Jurkat, Clone E6-1 (cell line): Measurements from ENCODE around the gene PIM3.

ENCODE experiments used
- DNase-seq: peaks from one replicate; pipeline ENCODE4 v3.0.0-alpha.2; 2011; ENCODE audit warnings: low read depth, low spot score
- H3K4me3 ChIP-seq: 2 replicates; pipeline ENCODE4 v1.5.1; 2011; ENCODE audit warnings: mild to moderate bottlenecking, low read length, control low read depth, moderate library complexity

PIM3 gene

DNA sequence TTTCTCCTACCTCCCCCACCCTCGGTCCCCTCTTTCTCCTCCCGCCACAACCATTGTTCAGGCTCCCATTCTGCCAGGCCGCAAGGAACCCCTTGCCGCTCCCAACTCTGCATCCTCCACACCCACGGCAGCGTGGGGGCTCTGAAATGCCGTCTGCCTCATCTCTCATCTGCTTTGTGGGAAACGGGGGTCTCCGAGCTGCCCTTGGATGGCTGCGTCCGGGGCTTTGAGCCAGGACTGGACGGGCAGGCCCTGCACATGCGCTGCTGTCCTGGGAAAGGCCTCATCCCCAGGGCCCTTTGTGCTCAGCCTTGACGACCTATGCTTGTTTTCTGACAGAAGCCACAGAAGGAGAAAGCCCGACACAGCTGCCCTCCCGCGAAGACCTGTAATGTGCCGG, 33.7 kb upstream of the PIM3 start:
- no peak for DNase-seq
- no peak overlapping the region for H3K4me3 ChIP-seq

DNA sequence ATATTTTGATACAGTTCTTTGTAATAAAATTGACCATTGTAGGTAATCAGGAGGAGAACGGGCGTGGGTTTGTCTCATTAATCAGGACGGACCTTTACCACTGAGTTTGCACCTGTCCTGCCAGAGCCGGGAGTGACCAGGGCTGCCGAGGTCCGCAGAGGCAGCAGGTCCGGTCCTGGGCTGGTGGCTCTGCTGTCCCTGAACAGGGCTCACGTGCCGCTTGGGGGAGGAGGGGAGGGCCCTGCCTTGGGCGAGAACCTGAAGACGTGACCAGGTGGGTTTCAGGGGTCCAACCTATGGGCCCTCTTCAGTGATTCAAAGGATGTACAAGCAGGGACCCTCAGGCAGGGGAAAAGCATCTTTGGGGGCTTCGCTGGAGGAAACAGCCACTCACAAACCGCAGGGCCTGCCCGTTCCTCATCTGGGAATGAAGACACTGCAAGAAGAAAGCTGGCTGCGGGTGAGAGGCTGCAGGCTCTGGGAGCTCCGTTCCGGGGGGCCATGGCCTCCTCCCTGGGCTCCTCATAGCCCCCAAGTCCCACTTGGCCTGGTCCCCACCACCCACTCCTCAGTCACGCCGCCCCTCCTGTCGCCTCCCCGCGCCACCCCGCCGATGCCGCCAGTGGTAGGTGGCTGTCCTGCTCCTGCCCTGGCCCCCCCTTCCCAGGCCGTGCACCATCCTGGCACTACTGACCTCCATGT, 32.9 kb upstream of the PIM3 start:
- H3K4me3 ChIP-seq = no peak overlapping the region

DNA sequence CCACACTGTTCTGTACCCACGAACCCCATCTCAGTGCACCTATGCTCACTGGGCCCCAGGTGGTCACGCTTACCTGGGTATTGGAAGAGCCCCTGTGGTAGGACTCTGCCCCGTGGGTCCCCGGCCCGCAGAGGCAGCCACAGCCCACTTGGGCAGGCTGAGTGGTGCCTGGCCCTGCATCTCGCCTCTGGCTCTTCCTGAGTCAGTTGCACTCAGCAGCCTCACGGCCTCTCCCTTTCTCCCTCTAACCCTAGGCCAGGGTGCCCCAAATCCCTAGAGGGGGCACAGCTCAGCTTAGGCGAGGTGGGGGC, 32.4 kb upstream of the PIM3 start:
- DNase-seq = no peak
- H3K4me3 ChIP-seq = no peak overlapping the region

More for the DNA sequence above, 32.9 kb upstream of the PIM3 start:
- DNase-seq = no peak

DNA sequence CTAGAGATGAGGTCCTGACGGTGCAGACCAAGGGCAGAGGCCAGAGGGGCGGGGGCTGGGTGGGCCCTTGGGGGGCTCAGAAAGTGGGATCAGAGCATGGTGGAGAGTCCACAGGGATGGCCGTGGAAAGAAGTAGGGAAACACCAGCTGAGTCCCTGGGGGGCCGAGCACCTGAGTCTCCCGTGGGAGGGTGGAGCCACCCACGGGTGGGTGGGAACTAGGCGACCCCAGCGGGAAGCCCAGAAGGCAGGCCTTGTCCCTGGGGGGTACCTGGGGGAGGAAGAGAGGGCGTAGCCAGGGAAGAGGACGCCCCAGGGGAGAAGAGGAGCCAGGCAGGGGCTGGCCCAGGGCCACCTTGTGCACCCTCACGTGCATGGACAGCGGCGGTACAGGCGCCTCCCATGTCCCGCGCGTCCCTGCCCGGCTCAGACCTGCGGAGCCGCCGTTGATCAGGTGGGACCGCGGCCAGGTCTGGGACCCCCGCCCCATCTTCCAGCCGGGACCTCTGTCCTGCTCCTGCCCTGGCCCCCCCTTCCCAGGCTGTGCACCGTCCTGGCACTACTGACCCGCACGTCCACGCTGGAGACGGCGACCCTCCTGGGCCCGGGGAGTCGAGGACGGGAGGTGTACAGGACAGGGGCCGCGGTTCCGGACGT, 31.9 kb upstream of the PIM3 start:
- no peak overlapping the region for H3K4me3 ChIP-seq
- no peak for DNase-seq

DNA sequence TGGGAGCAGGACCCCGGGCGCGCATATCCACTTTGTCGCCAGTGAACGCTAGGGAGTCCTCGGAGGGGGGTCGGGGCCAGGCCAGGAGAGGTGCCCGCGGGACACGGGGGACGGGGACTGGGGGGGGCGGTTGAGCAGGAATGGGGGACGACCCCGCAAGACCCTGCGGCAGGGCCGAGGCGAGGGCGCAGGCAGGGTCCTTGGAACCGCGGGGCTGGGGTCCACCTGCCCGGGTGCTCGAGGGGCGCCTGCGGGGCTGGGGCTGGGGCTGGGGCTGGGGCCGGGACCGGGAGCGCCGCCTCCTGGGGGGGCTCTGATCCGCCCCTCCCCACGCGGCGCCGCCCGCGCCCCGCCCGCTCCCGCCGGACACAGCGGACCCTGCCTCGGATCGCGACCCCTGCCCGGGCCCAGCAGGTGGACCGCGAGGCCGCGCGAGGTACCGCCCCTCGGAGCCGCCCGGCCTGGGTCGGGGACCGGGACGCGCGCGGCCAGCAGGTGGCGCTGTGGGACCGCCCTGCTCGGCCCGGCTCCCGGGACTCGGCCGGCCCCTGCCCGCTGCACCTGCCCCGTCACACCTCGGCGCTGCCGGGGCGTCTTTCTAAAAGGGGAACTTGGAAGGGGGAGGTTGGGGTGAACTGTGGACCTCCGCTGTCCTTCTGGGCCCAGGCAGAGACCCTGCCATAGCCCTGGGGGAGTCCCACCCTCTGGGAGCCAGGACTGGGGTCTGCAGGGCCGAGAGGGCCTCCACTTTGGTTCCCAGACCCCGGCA, 31.2 kb upstream of the PIM3 start:
- H3K4me3 ChIP-seq = peak overlapping the region; percentile 16; the same call in 1 of the 2 replicates
- DNase-seq = no peak

DNA sequence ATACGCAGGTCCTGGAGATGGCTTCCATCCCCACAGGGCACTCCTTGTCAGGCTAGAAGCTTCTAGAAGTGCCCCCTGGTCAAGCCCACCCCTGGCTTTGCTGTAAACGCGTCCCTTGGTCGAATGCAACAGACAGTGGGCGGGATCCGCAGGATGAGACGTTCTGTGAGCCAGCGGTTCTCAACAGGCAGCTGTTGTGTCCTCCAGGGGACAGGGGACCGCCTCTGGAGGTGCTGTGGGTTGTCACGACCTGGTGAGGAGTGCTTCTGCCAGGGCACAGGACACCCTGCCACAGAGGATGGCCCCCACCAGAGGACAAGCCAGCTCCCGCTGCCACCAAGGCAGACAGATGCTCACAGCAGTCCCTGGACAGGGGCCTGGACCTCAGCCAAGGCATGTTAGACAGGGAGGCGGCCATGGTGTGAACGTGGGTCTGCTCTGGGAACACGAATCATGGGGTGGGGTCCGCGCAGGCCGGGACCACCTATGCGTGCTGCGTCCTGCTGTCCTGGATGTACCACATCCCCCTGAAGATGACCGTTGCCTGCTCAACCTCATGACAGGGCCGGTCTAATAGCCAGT, 30.5 kb upstream of the PIM3 start:
- DNase-seq = no peak
- H3K4me3 ChIP-seq = no peak overlapping the region; the same call in 1 of the 2 replicates

DNA sequence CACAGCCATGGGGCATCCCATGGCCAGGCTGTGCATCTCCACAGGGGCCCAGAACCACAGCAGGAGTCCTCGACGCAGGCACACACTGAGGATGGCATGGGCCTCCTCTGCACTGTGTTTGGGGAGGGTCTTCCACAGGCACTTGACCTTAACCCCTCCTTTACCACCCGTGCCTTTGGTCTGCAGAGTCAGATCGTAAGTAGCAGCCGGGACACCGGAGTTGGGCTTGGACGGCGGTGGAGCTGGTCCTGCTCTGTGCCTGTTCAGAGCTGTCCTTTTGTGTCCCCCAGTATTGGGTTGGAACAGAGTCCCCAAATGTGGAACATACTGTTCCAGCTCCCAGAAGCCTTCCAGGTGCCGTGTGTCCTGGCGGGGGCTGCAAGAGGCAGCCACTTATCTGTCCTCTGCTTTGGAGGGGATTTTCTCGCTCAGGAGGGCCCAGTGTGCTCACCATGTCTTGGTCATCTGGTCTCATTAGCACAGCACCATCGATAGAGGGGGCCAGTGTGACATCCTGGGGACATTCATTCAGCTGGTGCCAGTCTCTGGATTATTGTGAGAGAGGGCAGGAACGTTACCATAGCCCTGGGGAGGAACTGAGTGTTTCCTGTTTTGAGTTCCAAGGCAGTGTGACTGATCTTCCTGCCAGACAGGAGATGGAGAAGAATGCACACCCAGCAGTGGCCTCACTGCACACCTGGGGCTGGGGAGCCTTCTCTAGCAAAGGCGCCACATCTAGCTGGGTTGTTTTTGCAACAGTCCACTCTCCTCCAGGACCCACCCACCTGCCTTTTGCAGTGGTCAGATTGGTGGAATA, 29.8 kb upstream of the PIM3 start:
- no peak overlapping the region for H3K4me3 ChIP-seq
- DNase-seq = no peak

DNA sequence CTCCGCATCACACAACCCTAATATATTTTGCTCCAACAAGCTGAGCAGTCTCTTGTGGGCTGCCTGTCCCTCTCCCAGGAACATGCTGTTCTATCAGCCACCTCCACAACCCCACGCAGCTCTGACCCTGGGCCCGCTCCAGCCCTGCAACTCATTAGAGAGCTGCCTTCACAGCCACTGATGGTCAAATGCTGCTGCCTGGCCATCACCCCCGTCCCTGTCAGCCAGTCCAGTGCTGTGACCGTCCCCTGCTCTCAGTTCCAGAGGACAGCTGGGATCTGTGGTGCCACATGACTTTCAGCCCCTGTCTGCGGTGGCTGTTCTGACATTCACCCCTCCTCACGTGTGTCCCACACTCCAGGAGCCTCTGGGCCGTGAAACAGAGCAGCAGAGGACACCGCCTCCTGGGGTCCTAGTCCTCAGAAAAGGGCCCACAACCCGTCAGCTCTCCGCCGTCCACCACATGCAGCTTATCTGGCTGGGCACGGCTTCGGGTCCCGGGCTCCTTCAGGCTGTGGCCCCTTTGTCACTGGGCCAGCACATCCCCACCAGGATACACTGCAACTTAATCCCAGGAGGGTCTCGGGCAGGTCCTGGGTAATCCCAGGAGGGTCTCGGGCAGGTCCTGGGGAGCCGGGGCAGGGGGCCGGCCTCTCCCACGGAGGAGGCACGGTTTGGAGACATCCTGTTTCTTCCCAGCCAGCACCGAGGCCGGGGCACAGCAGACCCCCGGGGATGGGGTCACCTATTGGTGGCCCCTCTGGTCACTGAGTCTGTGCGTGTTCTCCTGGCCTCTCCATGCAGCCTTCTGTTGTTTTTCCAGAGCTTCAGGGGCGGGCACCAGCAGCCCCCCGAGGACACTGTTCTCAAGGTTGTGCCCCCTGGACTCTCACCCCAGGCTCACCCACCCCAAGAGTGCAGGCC, 27.1 kb upstream of the PIM3 start:
- H3K4me3 ChIP-seq = no peak overlapping the region

DNA sequence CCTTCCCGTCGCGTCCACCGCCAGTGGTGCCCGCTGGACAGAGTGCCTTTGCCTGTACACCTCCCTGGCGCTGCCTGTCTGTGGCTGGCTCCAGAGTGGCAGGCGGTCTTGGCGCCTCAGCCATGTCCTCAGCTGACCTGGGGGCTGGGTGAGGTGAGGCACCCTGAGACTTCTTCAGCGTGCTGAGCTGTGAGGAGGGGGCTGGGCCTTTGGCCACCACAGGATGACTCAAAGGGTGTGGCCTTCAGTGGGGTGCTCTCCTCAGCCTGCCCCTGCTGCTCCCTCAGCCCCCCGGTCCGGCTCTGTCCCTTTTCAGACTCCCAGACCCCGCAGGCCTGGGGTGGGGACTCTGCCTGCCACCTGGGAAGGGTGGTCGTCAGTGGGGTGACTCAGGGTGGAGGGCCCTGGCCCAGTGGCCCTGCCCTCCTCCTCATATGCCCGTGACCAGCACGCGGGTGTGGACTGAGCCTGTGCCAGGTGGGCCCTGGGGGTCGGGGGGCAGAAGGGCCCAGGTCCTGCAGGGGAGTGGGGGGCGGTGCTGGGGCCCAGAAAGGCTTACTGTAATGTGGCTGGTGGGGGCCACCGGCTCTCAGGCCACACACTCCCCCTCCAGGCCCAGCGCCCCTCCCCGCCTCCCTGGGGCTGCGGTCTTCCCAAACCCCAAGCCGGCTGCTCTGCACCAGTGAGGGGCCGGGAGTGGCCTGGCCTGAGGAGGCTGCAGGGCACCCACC, 26.2 kb upstream of the PIM3 start:
- peak overlapping the region; percentile 38; the same call in 1 of the 2 replicates for H3K4me3 ChIP-seq
- DNase-seq = no peak

More for the DNA sequence above, 27.1 kb upstream of the PIM3 start:
- DNase-seq = no peak

DNA sequence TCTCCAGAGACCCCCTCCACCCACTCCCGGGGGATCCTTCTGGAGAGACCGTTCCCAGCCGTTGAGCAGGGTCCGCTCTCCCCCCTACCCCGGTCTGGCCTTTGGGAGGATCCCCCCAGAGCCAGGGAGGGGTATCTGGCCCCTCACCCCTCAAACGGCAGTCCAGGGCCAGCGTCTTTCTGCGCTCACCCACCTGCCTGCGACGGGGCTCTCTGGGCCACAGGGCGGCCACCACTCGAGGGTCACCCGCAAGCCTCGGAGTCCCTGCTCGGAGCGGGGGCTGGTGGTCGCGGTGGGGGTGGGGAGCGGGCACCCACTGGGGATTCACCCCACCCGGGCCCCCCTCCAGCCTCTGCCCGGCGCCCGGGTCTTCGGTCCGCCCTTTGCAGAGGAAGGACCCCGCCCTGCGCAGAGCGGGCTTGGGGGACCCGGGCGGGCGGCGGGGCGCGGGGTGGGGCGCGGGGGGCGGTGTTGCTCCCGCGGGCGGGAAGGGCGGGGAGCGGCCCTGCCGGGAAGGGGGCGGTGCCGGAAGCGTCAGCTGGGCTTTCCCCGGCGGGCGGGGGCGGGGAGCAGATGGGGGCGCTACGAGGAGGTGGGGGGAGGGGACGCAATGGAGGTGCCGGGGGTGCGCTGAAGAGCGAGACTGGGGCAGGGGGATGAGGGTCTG, 25.5 kb upstream of the PIM3 start:
- DNase-seq = peak; percentile 60
- peak overlapping the region; percentile 38 for H3K4me3 ChIP-seq

DNA sequence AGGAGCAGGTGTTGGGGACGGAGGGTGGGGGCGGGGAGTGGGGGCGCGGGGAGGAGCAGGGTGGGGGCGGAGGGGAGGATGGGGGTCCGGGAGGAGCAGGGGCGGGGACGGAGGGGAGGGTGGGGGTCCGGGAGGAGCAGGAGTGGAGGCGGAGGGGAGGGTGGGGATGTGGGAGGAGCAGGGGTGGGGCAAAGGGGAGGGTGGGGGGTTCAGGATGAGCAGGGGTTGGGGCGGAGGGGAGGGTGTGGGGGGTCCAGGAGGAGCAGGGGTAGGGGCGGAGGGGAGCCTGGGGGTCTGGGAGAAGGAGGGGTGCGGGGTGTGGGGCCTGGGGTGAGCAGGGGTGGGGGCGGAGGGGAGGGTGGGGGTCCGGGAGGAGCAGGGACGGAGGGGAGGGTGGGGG, 25.0 kb upstream of the PIM3 start:
- peak overlapping the region; percentile 46; the same call in 1 of the 2 replicates for H3K4me3 ChIP-seq

DNA sequence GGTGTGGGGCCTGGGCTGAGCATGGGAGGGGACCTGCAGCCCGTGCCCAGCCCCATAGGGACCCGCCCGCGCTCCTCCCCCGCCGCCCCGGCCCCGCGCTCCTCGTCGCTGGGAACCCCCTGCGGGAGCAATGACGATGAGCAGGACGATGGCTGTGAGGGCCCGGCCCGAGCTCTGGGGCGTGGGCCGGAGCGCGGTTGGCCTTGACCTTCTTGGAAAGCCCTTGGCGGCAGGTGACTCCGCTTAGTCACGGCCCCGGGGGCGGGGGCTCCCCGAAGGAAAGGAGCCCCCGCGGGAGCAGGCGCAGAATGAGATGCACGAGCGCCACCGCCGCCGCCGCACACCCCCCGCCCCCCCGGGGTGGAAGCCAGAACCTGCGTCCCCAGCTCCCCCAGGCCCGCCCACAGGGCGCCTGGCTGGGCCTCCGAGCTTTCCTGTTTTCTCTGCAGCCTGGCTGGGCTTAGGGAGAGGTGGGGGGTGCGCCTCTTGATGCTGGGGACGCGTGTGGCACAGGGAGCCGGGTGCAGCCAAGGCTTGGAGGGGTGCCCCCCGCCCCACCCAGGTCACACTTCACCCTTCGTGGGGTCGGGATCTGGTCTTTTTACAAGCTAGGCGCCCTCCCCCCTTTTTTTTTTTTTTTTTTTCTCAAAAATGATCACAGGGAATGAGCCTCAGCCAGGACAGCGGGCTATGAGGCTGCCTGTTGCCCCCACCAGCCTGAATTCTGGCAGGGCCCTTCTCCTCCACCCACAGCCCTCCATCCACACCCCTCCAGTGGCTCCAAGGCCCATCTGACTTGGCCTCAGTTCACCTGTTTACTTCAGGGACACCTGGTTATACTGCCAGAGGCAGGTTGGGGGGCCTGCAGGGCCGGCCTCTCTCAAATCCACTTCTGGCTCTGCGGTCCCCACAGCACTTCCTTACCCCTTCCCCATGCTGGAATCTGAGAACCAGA, 24.3 kb upstream of the PIM3 start:
- H3K4me3 ChIP-seq = peak overlapping the region; percentile 46
- peak; percentile 43 for DNase-seq

More for the DNA sequence above, 25.0 kb upstream of the PIM3 start:
- DNase-seq = no peak

DNA sequence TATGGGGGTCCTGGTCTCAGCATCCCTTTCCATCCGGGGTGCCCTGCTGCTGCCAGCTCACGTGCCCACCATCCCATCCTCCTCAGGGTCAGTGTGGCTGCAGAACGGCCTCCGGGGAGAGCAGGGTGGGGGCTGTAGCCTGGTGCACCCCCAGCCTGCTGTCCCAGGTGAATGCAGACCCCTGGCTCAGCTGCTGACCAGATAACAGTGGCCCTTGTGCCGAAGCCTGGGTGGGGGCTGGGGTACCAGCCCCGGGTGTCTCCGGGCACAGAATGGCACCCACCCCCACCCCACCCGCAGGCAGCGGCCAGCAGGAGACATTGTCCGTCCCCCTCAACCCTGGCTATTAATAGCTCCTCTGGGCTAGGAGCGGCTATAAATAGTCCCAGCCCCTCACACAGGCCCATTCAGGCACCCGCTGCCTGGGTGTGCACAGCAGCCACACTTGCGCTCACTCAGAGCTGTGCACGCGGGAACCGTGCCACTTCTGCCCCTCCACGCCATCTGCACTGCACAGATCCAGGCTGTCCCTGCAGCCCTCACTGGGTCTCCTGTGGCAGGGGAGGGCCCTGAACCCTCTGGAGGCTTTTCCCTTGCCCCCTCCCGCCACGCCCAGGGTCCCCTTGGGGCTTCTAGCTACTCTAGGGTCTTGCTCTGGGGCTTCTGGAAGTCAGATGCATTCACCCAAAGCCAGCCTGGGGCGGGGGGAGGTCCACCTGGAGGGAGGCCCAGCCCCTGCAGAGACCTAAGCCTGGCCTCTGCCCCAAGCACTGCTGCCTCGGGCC, 23.4 kb upstream of the PIM3 start:
- H3K4me3 ChIP-seq = no peak overlapping the region
- DNase-seq = no peak

DNA sequence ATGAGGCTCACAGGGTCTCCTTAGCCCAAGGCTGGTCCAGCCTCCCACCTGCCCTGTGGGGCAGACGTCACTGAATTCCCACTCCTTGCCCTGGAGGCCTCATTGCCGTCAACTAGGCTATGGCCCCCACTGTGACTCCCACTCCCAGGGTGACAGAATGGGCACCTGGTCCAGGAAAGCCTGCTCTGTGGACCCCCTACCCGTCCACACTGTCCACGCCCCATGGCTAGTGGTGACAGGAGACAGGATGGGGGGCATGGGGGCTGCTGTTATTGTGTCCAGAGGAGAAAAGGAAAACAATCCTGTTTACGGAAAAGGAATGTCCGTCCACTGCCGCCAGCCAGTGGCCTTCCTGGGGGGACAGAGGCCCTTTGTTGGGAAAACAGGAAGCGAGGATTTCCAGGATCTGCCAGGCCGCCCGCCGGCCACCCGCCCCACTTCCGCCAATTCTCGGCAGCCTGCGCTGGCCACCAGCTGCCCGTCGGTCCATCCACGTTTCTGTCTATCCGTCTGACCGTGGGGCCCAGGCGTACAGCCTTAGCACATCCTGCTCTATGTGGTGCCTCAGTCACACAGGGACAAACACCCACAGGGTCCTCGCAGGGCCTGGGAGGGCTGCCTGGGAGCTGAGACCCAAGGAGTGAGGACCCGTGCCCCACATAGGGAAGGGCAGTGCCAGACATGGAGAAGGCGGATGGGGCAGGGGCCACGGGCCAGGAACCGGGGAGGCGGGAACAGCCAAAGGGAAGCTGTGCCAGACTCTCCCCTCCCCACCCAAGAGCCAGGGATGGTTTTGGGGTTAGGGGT, 22.6 kb upstream of the PIM3 start:
- H3K4me3 ChIP-seq = no peak overlapping the region
- DNase-seq = no peak
